Measurements from ENCODE around the gene SPATA18.

Gene SPATA18

GRCh38 chr4:52051213-52051614 lies at the start of gene SPATA18:
Gene SPATA18 (plus strand): TSS chr4:52051304. CDS start chr4:52051705, 401 bp downstream.
- peak; percentile 32 for DNase-seq

GRCh38 chr4:52001616-52002015 lies 49.5 kb upstream of the SPATA18 start:
- DNase-seq: no peak

- no peak for DNase-seq
Measured at GRCh38 chr4:52004414-52004813, 46.7 kb upstream of the SPATA18 start.

- DNase-seq: no peak
Measured at GRCh38 chr4:52005604-52006273, 45.4 kb upstream of the SPATA18 start.

- DNase-seq: no peak
Measured at GRCh38 chr4:52006887-52007286, 44.2 kb upstream of the SPATA18 start.

GRCh38 chr4:52010986-52011385 lies 40.1 kb upstream of the SPATA18 start:
- no peak for DNase-seq

GRCh38 chr4:52012651-52013050 lies 38.5 kb upstream of the SPATA18 start:
- no peak for DNase-seq

- DNase-seq: no peak
Measured at GRCh38 chr4:52014903-52015302, 36.2 kb upstream of the SPATA18 start.

- DNase-seq: no peak
Measured at GRCh38 chr4:52015366-52015765, 35.7 kb upstream of the SPATA18 start.

GRCh38 chr4:52016981-52017380 lies 34.1 kb upstream of the SPATA18 start:
- no peak for DNase-seq

- DNase-seq: no peak
Measured at GRCh38 chr4:52017814-52018213, 33.3 kb upstream of the SPATA18 start.

- DNase-seq: no peak
Measured at GRCh38 chr4:52019936-52020657, 31.0 kb upstream of the SPATA18 start, which contains the start of gene LRRC66. Gene LRRC66 (minus strand): TSS chr4:52020363. CDS start chr4:52017613, 2,750 bp downstream.

GRCh38 chr4:52028970-52029369 lies 22.1 kb upstream of the SPATA18 start:
- no peak for DNase-seq

- DNase-seq: no peak
Measured at GRCh38 chr4:52032005-52032404, 19.1 kb upstream of the SPATA18 start.

GRCh38 chr4:52035190-52035589 lies 15.9 kb upstream of the SPATA18 start:
- no peak for DNase-seq

- DNase-seq: no peak
Measured at GRCh38 chr4:52036886-52037530, 14.1 kb upstream of the SPATA18 start.

- DNase-seq: peak; percentile 76
Measured at GRCh38 chr4:52037689-52038102, 13.4 kb upstream of the SPATA18 start.

- peak; percentile 87 for DNase-seq
Measured at GRCh38 chr4:52038103-52038912, 12.8 kb upstream of the SPATA18 start, which contains the start of gene SGCB. Gene SGCB (minus strand): TSS chr4:52038299. CDS start chr4:52038259, 40 bp downstream.

- DNase-seq: no peak
Measured at GRCh38 chr4:52045028-52045427, 6.1 kb upstream of the SPATA18 start.

GRCh38 chr4:52049266-52049665 lies 1.8 kb upstream of the SPATA18 start:
- DNase-seq: no peak

GRCh38 chr4:52051615-52052474 lies 741 bp downstream of the SPATA18 start:
- peak; percentile 91 for DNase-seq

GRCh38 chr4:52052475-52052780 lies 1.3 kb downstream of the SPATA18 start:
- peak; percentile 22 for DNase-seq
